ENCODE results near the gene RABGGTA.
"Not testable (repeated sequence)": the region's sequence is repeated elsewhere in the genome, so short reads cannot be mapped to it uniquely, and the experiment has no call there.

RABGGTA gene

GRCh38 chr14:24240110-24240918, 31.1 kb downstream of the RABGGTA start:
- no peak for DNase-seq (ENCODE audit: low read depth)

- DNase-seq (ENCODE audit: low read depth), result no peak
Observed at GRCh38 chr14:24238527-24239037, 32.8 kb downstream of the RABGGTA start.

GRCh38 chr14:24238123-24238522, 33.3 kb downstream of the RABGGTA start:
- no peak for DNase-seq (ENCODE audit: low read depth)

- DNase-seq (ENCODE audit: low read depth), result no peak
Observed at GRCh38 chr14:24237463-24237955, 33.9 kb downstream of the RABGGTA start.

- no peak for DNase-seq (ENCODE audit: low read depth)
Observed at GRCh38 chr14:24236689-24237462, 34.5 kb downstream of the RABGGTA start.

GRCh38 chr14:24235804-24236688, 35.4 kb downstream of the RABGGTA start:
- no peak for DNase-seq (ENCODE audit: low read depth)

GRCh38 chr14:24234095-24235005, 37.0 kb downstream of the RABGGTA start:
- DNase-seq (ENCODE audit: low read depth), result no peak

- no peak for DNase-seq (ENCODE audit: low read depth)
Observed at GRCh38 chr14:24233538-24233866, 37.9 kb downstream of the RABGGTA start.

GRCh38 chr14:24232645-24233537, 38.5 kb downstream of the RABGGTA start, which contains the start of gene GMPR2:
Gene GMPR2 (plus strand): TSS chr14:24232929. CDS start chr14:24233254, 325 bp downstream.
- DNase-seq (ENCODE audit: low read depth), result no peak

- peak; percentile 60 for DNase-seq (ENCODE audit: low read depth)
Observed at GRCh38 chr14:24232121-24232644, 39.2 kb downstream of the RABGGTA start, which contains the start of gene NEDD8. Gene NEDD8 (minus strand): TSS chr14:24232367. CDS start chr14:24232267, 100 bp downstream.

GRCh38 chr14:24231263-24232120, 39.9 kb downstream of the RABGGTA start:
- no peak for DNase-seq (ENCODE audit: low read depth)

- DNase-seq (ENCODE audit: low read depth), result no peak
Observed at GRCh38 chr14:24228902-24229301, 42.5 kb downstream of the RABGGTA start.

GRCh38 chr14:24226473-24226872, 44.9 kb downstream of the RABGGTA start:
- DNase-seq (ENCODE audit: low read depth), result no peak

- DNase-seq (ENCODE audit: low read depth), result no peak
Observed at GRCh38 chr14:24224618-24225071, 46.8 kb downstream of the RABGGTA start.

GRCh38 chr14:24222987-24223386, 48.4 kb downstream of the RABGGTA start:
- not testable (repeated sequence) for DNase-seq (ENCODE audit: low read depth)

- DNase-seq (ENCODE audit: low read depth), result no peak
Observed at GRCh38 chr14:24219521-24219920, 51.9 kb downstream of the RABGGTA start.

- no peak for DNase-seq (ENCODE audit: low read depth)
Observed at GRCh38 chr14:24219080-24219479, 52.3 kb downstream of the RABGGTA start.

- not testable (repeated sequence) for DNase-seq (ENCODE audit: low read depth)
Observed at GRCh38 chr14:24216876-24217275, 54.5 kb downstream of the RABGGTA start.

Measured in stimulated activated CD8-positive, alpha-beta memory T cell treated with anti-CD3 and anti-CD28 coated beads, Interleukin-15, amount 100 ng/mL, for 24 hours (primary cell).